GM12864 (cell line): ENCODE data around the gene DUOX1.
"Not testable (repeated sequence)": the region's sequence is repeated elsewhere in the genome, so short reads cannot be mapped to it uniquely, and the experiment has no call there.

Experiments
- DNase-seq: peaks from one replicate; pipeline ENCODE4 v3.0.0-alpha.2; 2011; ENCODE audit warnings: low read depth
- H3K4me3 ChIP-seq: 2 replicates; pipeline ENCODE4 v1.5.1; 2011; ENCODE audit warnings: mild to moderate bottlenecking, low read depth, low read length, control low read depth
- TF ChIP-seq, protein P1 (sequence below): IDR thresholded peaks from 2 replicates; pipeline ENCODE4 v1.5.1; 2011; ENCODE audit warnings: low read depth, mild to moderate bottlenecking, moderate library complexity, low read length, control low read depth, inconsistent platforms; ENCODE audit errors: missing control alignments

Gene DUOX1

GRCh38 chr15:45099549-45100165, 30.1 kb upstream of the DUOX1 start:
- no peak overlapping the region for H3K4me3 ChIP-seq
- TF ChIP-seq, protein P1, sequence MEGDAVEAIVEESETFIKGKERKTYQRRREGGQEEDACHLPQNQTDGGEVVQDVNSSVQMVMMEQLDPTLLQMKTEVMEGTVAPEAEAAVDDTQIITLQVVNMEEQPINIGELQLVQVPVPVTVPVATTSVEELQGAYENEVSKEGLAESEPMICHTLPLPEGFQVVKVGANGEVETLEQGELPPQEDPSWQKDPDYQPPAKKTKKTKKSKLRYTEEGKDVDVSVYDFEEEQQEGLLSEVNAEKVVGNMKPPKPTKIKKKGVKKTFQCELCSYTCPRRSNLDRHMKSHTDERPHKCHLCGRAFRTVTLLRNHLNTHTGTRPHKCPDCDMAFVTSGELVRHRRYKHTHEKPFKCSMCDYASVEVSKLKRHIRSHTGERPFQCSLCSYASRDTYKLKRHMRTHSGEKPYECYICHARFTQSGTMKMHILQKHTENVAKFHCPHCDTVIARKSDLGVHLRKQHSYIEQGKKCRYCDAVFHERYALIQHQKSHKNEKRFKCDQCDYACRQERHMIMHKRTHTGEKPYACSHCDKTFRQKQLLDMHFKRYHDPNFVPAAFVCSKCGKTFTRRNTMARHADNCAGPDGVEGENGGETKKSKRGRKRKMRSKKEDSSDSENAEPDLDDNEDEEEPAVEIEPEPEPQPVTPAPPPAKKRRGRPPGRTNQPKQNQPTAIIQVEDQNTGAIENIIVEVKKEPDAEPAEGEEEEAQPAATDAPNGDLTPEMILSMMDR, result no peak
- no peak for DNase-seq

DNA sequence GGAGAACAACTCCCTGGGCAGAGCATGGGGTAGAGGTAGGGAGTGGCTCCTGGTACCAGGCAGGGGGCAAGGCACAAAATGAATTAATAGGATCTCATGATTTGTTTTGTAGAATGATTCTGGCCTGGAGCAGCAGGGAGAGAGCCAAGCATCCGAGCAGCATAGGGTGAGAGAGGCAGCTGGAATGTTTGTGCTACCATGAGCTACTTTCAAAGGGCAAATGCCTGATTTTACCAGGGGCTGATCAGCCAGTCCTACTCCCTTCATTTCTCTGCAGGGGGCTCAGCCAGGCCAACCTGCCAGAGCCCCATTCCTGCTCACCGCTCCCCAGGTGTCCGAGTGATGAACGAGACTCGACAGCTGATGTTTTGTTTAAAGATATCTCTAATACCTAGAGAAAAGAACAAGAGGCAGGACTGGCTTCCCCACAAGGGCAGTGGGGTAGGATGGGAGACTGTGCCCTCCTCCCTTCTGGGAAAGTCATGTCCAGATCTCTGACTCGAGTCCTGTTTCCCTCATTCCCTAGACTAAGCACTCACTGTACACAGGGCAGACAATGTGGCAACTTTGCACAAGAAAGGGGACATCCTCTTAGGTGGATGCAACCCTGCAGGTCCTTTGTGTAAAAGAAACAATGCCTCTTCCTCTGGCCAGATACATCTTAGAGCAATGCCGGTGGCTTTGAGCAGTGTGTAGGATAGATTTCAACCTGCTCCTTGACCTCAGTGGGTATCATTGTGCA, 28.7 kb upstream of the DUOX1 start:
- DNase-seq, result no peak
- no peak overlapping the region for H3K4me3 ChIP-seq
- TF ChIP-seq, protein P1, result no peak

GRCh38 chr15:45101749-45102148, 28.0 kb upstream of the DUOX1 start:
- no peak for DNase-seq
- no peak overlapping the region for H3K4me3 ChIP-seq
- TF ChIP-seq, protein P1, result no peak

DNA sequence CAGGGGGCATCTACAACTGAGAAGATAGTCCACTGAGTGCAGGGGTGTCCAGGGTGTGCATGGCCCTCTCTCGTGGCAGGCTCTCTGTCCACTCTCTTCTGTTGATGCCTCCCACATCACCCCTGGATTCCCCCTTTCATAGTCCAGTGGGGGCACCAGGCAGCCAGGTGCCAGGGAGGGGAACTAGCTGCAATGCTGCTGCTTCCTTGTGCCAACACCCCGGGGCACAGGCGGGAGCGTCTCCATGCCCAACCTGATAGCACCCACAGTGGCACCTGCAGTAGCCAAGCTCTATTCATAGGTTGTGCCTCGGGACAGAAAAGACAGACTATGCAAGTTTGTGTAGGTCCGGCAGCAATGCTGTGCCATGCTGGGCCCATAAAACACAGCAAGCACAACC, 27.6 kb upstream of the DUOX1 start:
- no peak overlapping the region for H3K4me3 ChIP-seq
- no peak for DNase-seq
- TF ChIP-seq, protein P1, result no peak

- not testable (repeated sequence) for H3K4me3 ChIP-seq, DNase-seq
Observed at GRCh38 chr15:45104170-45104569, 25.6 kb upstream of the DUOX1 start.

DNA sequence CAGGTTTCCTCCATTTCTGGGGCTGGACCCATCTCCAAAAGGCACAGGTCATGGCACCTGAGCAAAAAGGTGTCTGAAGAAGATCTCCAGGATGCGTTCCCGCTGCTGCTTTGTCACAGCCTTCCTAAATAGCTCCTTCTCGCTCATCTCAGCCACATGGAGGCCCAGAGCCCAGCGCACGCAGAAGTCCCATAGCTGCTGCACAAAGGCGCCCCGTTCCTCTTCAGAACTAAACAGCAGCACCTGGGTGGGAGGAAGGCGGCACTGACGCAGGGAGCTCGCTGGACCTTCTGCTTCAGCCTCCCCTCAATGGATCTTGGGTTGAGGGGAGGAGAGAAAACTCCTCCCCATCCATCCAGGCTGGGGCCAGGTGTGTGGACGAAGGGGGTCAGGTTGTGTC, 24.2 kb upstream of the DUOX1 start:
- no peak overlapping the region for H3K4me3 ChIP-seq
- TF ChIP-seq, protein P1, result no peak
- no peak for DNase-seq

DNA sequence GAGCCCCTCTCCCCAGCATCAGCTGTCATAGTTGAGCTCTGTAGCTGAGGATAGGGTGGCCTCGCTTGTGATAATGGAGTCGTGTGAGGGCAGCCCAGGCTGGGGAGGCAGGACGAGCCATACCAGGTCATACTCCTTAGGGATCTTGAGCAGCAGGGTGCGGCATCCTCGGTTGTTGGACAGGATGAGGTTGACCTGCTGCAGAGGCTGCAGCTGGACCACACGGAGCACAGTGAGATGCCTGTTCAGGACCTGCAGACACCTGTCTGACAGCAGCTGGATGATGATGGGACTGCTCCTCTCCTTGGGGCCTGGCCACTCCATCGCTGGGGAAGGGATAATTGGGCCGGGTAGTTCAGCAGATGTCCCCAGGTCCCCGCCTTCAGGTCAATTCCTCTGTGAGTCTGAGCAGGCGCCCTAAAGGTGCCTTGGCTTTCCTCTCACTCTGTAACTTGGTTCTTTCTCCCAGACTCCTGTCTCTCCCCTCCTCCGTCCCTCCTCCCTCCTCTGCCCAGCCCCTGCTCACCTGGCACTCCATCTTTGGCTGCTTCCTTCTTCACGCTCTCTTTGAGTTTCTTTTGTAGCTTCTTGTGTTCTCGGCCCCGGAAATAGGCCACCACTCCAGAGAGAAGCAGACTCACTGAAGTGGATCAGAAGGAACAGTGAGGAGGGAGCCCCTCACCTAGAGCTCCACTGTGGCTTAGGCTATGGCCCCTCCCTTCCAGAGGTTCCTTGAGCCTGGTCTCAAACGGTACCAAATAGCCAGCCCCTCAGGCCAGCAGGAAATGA, 23.6 kb upstream of the DUOX1 start:
- TF ChIP-seq, protein P1, result no peak
- H3K4me3 ChIP-seq, result no peak overlapping the region
- no peak for DNase-seq
